Measurements from ENCODE around the gene SOS2. TPM values are rescaled to one million over a fixed set of nuclear protein-coding genes. Genes with fewer than 3 reads are reported as not detected.

The SOS2 gene
- polyA plus RNA-seq, 1 donor from 2014 or later = 25.9 TPM

DNA sequence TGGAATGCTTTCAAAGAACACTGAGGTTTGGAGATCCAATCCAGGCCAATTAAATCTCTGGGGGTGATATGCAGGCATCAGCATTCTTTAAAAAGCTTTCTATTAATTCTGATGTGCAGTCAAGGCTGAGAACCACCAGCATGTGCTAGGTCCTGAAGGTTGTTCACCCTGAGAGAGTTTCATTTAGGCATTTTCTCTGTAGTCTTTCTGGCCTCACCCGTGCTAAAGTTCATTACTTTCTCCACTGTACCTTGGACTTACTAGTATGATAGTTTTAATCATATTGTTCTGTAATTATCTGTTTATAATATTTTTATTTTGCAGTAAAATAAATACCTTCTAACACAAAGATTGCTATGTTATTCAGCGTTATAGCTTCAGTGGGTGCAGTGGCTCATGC is 32.9 kb downstream of the SOS2 start:
- no peak for TF ChIP-seq RAD21 (conservative IDR thresholded peaks at IDR 0.05)
- TF ChIP-seq EP300 (conservative IDR thresholded peaks at IDR 0.05; ENCODE audit: poor library complexity, severe bottlenecking) = no peak
- TF ChIP-seq EZH2 (IDR thresholded peaks at IDR 0.05; ENCODE audit: borderline replicate concordance, insufficient read depth, low read length, poor library complexity, severe bottlenecking) = no peak
- TF ChIP-seq POLR2AphosphoS5 (IDR thresholded peaks at IDR 0.05) = no peak
- TF ChIP-seq REST (IDR thresholded peaks at IDR 0.05; ENCODE audit: borderline replicate concordance) = no peak
- TF ChIP-seq, protein P1, sequence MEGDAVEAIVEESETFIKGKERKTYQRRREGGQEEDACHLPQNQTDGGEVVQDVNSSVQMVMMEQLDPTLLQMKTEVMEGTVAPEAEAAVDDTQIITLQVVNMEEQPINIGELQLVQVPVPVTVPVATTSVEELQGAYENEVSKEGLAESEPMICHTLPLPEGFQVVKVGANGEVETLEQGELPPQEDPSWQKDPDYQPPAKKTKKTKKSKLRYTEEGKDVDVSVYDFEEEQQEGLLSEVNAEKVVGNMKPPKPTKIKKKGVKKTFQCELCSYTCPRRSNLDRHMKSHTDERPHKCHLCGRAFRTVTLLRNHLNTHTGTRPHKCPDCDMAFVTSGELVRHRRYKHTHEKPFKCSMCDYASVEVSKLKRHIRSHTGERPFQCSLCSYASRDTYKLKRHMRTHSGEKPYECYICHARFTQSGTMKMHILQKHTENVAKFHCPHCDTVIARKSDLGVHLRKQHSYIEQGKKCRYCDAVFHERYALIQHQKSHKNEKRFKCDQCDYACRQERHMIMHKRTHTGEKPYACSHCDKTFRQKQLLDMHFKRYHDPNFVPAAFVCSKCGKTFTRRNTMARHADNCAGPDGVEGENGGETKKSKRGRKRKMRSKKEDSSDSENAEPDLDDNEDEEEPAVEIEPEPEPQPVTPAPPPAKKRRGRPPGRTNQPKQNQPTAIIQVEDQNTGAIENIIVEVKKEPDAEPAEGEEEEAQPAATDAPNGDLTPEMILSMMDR (IDR thresholded peaks at IDR 0.05; ENCODE audit: poor library complexity, severe bottlenecking) = no peak
- no peak for TF ChIP-seq SMC3 (conservative IDR thresholded peaks at IDR 0.05; ENCODE audit: poor library complexity)
- TF ChIP-seq MXI1 (conservative IDR thresholded peaks at IDR 0.05; ENCODE audit: poor library complexity, severe bottlenecking) = no peak
- no peak for TF ChIP-seq TAF1 (IDR thresholded peaks at IDR 0.05; ENCODE audit: low read depth)
- Histone ChIP-seq H3K4me2 (ENCODE audit: low read length) (no peak overlapping the region), H3K79me2 (replicated peaks; ENCODE audit: insufficient read depth, low read length) (no peaks in the 10 kb centered on the region), H3K9ac (ENCODE audit: low read length) (no peak overlapping the region), H3K27me3 (ENCODE audit: insufficient read depth, low read depth, low read length) (no peaks in the 10 kb centered on the region), H4K20me1 (ENCODE audit: insufficient read depth) (no peaks in the 10 kb centered on the region), H3K27ac (ENCODE audit: low read length) (no peak overlapping the region), H3K9me2 (ENCODE audit: insufficient read depth, low read length) (no peaks in the 10 kb centered on the region), H3F3A (ENCODE audit: insufficient read depth, low read length, poor library complexity, severe bottlenecking) (no peaks in the 10 kb centered on the region), H3K9me3 (ENCODE audit: low read length) (no peaks in the 10 kb centered on the region), H3K36me3 (ENCODE audit: insufficient read depth, low read length) (peaks cover 4% of the 10 kb centered on the region), H3K4me3 (ENCODE audit: low read length) (no peak overlapping the region), H2AFZ (ENCODE audit: low read depth, low read length) (no peak overlapping the region)

GRCh38 chr14:50191499-50191898 is 39.9 kb downstream of the SOS2 start:
- H3K9me2 ChIP-seq (ENCODE audit: insufficient read depth, low read length) = no peaks in the 10 kb centered on the region
- no peaks in the 10 kb centered on the region for H3K27me3 ChIP-seq (ENCODE audit: insufficient read depth, low read depth, low read length)
- H3K79me2 ChIP-seq (replicated peaks; ENCODE audit: insufficient read depth, low read length) = no peaks in the 10 kb centered on the region
- H3F3A ChIP-seq (ENCODE audit: insufficient read depth, low read length, poor library complexity, severe bottlenecking) = no peaks in the 10 kb centered on the region
- no peaks in the 10 kb centered on the region for H3K36me3 ChIP-seq (ENCODE audit: insufficient read depth, low read length)
- no peak overlapping the region for H3K4me3 ChIP-seq (ENCODE audit: low read length)
- no peaks in the 10 kb centered on the region for H3K9me3 ChIP-seq (ENCODE audit: low read length)
- no peaks in the 10 kb centered on the region for H4K20me1 ChIP-seq (ENCODE audit: insufficient read depth)
- TF ChIP-seq EP300 (conservative IDR thresholded peaks at IDR 0.05; ENCODE audit: poor library complexity, severe bottlenecking) (no peak), SMC3 (conservative IDR thresholded peaks at IDR 0.05; ENCODE audit: poor library complexity) (no peak)
- H3K4me2 ChIP-seq (ENCODE audit: low read length) = no peak overlapping the region
- H3K9ac ChIP-seq (ENCODE audit: low read length) = no peak overlapping the region
- no peak overlapping the region for H2AFZ ChIP-seq (ENCODE audit: low read depth, low read length)
- H3K27ac ChIP-seq (ENCODE audit: low read length) = no peak overlapping the region

DNA sequence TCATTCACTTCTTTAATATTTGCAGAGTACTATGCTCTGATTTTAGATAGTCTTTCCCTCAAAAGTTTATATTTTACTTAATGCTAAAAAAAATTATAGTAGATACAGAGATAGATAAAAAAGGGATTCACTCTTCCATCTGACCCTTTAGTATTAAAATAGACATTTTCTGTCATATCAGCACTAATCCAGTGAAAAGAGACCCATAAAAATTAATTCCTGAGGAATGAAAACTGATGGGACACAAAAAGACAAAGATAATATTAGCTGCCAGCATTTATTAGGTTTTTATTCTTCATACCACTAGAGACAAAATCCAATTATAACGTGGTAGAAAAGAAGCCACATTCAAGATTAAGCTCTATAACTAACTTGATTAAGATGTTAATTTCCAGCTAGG is 45.3 kb downstream of the SOS2 start:
- Histone ChIP-seq H3K4me3 (ENCODE audit: low read length) (no peak overlapping the region), H4K20me1 (ENCODE audit: insufficient read depth) (no peaks in the 10 kb centered on the region), H3K36me3 (ENCODE audit: insufficient read depth, low read length) (no peaks in the 10 kb centered on the region), H2AFZ (ENCODE audit: low read depth, low read length) (no peak overlapping the region), H3K9ac (ENCODE audit: low read length) (no peak overlapping the region), H3K27me3 (ENCODE audit: insufficient read depth, low read depth, low read length) (no peaks in the 10 kb centered on the region), H3K27ac (ENCODE audit: low read length) (no peak overlapping the region), H3K9me3 (ENCODE audit: low read length) (no peaks in the 10 kb centered on the region), H3K4me2 (ENCODE audit: low read length) (no peak overlapping the region), H3F3A (ENCODE audit: insufficient read depth, low read length, poor library complexity, severe bottlenecking) (no peaks in the 10 kb centered on the region), H3K9me2 (ENCODE audit: insufficient read depth, low read length) (no peaks in the 10 kb centered on the region), H3K79me2 (replicated peaks; ENCODE audit: insufficient read depth, low read length) (no peaks in the 10 kb centered on the region)
- TF ChIP-seq RAD21 (conservative IDR thresholded peaks at IDR 0.05) = no peak
- TF ChIP-seq SMC3 (conservative IDR thresholded peaks at IDR 0.05; ENCODE audit: poor library complexity) = no peak
- TF ChIP-seq EZH2 (IDR thresholded peaks at IDR 0.05; ENCODE audit: borderline replicate concordance, insufficient read depth, low read length, poor library complexity, severe bottlenecking) = no peak
- TF ChIP-seq REST (IDR thresholded peaks at IDR 0.05; ENCODE audit: borderline replicate concordance) = no peak

All from neural cell (in vitro differentiated cells).